ENCODE results near the gene CTXN1.
"Not testable (repeated sequence)": the region's sequence is repeated elsewhere in the genome, so short reads cannot be mapped to it uniquely, and the experiment has no call there.

The CTXN1 gene

DNA sequence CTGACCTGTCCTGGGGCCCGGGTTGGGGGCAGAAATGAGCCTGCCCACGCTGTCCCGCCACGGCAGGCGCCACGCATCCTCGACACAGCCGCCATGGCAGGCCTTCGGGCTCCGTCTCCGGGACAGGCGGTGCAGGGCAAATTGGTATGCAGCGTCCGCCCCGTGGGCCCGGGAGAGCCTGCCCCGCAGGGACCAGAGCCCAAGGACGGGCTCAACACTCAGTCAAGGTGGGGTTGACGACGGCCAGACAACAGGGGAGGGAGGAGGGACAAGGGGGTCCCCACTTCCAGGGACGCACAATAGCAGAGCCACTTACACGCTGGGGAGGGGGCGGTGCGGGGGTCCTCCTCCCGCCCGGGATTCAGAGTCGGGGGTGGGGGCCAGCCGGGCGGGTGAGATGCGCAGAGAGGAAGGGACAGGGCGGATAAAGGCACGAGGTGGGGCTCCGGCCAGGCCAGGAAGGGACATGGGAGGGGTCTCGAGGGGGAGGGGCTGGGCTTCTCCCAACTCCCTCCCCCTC is 1.2 kb downstream of the CTXN1 start:
- no peak for DNase-seq

DNA sequence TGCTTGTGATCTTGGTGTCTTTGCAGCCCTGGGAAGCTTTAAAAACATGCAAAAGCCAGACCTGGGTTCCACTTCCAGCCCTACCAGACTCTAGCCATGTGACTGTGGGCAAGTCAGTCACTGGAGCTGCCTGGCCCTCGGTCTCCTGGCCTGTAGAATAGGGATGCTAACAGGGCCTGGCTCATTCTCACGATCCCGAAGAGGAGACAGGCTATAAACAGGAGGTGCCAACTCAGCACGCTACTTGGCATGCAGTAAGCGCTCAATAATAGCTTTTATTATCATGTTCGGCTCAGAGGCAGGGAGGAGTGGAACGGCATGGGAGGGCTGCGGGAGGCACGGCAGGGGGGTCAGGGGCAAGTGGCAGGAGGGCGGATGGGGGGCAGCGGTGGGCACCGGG is 1.7 kb downstream of the CTXN1 start:
- no peak for DNase-seq

DNA sequence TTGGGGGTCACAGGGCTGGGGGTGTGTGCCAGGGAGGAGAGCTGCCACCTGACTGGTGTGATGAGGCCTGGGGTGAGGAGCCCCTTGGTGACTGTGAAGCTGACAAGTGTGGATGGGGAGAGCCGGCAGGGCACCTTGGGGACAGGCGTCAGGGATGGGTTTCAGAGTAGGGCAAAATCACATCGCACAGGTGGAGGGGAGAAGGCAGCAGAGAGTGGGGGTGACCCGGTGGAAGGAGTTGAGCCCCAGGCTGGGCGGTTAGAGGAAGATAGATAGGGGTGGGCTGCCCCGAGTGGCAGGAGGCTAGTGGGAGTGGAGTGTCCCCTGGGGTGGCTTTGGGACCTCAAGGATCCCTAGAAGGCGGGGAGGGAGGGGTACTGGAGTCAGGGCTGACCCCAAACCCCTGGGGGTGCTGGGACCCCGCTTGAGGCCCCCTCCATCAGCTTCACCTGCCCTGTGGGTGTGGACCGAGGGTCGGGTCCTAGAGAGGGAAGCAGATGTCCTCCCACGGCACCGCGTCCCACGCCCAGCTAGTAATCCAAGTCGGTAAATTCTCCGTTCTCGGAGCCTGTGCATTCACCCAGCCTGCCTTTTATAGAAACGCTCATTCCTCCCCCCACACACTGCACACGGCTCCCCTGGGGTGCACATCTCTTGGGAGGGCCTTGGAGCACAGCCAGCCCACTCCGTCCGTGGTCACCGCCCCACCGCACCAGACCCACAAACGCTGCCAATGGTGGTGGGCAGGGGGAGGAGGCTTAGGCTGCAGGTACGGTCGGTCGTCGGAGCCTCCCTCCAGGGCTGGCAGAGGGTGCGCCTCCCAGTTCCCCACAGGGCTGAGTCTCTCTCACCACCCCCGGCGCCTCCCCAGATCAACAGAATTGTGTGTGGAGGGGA is 2.4 kb downstream of the CTXN1 start:
- no peak for DNase-seq

DNA sequence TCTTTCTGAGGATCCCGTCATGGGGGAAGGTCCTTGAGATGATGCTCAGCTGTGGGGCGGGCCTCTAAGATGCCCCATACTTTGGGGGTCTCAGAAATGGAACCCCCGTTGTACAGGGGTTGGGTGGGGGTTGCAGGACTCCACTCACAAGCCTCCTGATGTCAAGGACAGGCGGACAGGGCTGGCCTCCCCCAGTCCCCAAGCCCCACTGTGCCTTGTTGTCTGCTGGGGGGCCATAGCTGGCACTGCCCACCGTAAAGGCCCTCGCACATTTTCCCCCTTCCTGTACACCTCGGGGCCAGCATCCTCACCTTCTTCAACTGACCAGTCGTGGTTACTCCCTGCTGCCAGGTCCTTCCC is 3.1 kb downstream of the CTXN1 start:
- no peak for DNase-seq

DNA sequence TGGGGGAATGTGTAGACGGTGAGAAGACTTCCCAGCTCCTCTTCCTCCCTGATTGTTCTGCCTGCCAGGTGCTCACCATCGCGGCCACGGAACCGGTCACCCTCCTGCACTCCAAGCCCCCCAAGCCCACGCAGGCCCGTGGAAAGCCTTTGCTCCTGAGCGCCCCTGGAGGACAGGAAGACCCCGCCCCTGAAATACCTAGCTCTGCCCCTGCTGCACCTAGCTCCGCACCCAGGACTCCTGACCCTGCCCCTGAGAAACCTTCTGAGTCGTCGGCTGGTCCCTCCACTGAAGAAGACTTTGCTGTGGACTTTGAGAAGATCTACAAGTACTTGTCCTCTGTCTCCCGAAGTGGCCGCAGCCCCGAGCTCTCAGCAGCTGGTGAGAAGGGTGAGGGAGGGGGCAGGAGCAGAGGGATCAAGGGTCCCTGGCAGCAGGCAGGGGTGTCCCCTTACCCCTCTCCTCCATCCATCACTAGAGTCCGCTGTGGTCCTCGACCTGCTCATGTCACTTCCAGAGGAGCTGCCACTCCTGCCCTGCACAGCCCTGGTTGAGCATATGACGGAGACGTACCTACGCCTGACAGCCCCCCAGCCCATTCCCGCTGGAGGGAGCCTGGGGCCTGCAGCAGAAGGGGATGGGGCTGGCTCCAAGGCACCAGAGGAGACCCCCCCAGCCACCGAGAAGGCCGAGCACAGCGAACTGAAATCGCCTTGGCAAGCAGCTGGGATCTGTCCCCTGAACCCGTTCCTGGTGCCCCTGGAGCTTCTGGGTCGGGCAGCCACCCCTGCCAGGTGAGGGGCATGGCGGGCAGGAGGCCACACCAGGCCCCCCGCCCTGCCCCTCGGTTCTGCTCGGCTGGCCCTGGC is 3.7 kb downstream of the CTXN1 start:
- DNase-seq: no peak

DNA sequence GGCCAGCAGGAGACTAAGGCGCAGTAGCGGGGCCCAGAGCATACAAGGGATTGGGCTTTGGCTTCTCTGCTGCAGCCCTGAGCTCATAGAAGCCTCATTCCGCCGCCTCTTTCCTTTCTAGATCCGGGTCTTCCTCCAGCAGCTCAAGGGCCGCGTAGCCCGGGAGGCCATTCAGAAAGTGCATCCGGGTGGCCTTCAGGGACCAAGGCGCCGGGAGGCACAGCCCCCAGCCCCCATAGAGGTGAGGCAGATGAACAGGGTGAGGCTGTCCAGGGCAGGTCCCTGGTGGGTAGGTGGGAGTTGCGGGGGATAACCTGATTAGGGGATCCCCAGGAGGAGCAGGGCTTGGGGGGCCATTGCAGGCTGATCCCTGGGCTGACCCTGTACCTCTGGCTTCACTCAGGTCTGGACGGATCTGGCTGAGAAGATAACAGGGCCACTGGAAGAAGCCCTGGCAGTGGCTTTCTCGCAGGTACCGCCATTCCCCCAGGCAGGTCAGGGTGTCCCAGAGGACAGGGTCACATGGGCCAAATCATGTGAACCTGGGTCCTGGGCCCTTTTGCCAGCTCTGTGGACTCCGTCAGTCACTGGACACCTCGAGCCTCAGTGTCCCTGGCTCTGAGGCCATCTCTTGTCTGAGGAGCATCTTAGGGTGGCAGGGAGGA is 4.5 kb downstream of the CTXN1 start:
- no peak for DNase-seq

DNA sequence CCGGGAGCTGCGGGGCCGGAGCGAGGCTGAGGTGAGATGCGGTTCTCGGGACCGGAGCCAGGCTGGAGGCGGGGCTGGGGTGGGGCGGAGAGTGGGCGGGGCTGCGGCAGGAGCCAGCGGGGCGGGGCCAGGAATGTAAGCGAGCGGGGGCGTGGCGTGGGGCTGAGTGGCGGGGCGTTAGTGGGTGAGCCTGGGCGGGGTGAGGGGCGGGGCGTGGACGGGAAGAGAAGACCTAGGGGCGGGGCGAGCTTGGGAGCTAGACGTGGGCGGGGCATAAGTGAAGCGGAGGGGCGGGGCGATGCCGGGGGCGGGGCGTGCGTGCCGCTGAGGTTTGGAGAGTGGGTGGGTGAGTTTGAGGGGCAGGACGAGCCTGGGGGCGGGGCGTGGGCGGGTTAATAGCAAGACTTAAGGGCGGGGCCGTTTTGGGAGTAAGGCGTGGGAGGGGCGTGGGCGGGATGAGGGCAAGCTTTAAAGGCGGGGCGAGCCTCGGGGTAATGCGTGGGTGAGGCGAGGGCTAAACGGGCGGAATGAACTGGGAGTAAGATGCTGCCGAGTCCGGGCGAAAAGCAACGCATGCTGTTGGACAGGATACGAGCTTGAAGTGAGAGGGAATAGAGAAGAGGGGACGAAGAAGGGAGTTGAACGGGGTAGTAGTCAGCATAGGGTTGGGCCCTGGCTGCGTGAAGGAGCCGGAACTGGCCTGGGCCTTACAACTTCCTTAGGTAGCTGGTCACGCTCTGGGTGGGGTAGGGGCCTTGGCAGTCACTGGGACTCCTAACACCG is 5.2 kb downstream of the CTXN1 start:
- peak; percentile 100 for DNase-seq

DNA sequence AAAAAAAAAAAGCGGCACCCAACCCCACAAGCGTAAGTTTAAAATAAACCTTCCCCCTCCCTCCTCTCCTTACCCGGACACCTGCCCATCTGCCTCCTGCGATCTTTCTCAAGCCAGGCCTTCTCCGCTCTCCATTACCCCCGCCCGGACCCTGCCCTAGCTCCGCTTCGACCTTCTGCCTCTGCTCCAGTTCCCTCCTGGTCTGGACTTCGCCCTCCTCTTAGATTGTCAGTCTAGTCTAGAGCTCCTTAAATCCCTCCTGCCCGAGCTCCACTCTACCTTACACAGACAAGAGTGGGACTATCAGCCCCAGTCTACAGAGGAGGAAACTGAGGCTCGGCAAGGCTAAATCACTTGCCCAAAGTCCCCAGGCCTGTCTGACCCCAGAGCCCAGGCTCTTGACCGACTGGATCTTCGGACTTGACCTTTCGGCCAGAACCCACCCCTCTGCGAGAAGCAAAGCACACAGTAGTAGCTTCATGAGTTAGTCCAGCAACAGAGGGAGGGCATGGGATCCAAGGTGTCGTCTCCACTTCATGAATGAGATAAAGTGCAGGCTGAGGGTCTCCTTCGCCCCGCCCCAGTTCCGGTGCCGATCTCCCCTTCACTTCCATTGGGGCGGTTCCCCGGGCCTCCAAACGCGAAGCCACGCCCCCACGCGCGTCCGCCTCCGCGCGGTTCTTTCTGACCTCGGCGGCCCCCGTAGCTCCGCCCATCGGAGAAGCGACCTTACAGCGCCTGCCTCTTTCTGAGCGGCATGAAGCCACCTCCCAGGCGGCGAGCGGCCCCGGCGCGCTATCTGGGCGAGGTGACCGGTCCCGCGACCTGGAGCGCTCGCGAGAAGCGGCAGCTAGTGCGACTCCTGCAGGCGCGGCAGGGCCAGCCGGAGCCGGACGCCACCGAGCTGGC is 6.1 kb downstream of the CTXN1 start, which contains the start of gene SNAPC2:
Gene SNAPC2, plus strand, starts transcription at position 729 of the 909 bp plus-strand sequence. Its CDS starts 29 bp downstream, at position 758.
- peak; percentile 92 for DNase-seq

DNA sequence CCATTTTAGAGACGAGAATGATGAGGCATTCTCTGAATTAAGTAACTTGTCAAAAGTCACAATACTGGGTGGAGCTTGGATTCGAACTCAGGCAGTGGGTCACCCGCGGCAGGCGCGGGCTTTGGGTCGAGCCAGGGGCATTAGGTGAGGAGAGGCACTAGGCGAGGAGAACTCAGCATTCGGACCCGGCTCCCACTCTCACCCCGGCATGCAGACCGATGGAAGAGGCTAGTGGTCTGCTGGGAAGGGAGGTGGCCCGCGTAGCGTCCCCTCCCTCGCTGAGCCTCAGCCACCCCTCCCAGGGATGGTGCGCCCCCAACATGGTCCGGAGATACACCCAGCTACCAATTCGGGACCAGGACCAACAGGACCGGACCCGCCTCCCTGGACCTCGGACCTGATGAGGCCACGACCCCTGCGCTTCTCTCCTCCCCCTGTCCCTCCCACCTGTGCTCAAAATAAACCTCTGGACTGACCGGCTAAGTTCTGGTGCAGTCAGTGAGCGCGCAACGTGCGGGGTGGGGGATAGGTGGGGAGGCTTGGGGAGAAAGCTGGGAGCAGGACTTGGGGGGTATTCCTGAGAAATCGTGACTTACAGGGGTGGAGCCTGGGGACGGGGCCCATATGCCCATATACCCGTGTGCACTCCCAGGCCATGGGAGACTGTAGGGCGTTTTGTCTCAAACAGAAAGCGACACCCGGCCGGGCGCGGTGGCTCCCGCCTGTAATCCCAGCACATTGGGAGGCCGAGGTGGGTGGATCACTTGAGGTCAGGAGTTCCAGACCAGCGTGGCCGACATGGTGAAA is 7.1 kb downstream of the CTXN1 start:
- DNase-seq: no peak

DNA sequence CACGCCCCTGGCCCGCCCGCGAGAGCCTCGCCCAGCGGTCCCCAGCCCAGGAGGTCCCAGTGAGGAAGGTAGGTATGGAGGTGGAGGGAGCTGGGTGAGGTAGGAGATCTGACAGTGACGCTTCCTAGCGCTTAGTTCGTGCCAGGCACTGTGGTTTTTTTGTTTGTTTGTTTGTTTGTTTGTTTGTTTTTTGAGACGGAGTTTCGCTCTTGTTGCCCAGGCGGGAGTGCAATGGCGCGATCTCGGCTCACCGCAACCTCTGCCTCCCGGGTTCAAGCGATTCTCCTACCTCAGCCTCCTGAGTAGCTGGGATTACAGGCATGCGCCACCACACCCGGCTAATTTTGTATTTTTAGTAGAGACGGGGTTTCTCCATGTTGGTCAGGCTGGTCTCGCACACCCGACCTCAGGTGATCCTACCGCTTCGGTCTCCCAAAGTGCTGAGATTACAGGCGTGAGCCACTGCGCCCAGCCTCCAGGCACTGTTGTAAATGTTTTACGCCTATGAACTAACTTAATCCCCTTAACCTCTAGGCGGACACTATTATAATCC is 7.8 kb downstream of the CTXN1 start:
- not testable (repeated sequence) for DNase-seq

DNA sequence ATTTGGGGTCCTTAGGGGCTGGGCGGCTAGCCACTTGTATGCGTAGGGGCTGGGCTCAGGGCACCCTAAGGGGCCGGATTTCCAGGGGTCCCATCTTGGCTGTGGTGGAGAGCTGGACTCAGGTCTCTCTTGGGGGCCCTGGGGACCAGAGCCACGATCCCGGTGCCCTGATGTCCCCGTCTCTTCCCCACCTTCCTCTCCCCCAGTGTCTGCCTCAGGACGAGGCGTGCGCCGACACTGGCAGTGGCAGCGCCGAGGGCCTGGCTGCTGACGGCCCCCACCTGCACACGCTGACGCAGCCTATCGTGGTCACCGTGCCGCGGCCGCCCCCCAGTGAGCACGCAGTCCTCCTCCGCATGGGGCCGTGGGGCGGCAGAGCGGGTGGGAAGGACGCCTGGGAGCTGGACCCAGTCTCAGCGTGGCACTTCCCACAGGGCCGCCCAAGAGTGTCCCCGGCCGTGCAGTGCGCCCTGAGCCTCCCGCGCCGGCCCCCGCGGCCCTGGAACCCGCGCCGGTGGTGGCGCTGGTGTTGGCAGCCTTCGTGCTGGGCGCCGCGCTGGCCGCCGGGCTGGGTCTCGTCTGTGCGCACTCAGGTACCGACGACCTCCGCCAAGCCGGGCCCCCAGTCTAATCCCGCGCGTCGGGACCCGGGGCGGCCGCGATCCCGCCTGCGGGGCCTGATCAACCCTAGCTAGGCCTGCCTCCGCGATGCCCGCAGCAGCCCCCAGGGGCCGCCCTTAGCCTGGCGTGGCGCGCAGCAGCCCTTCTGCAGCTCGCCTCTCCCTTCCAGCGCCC is 8.5 kb downstream of the CTXN1 start:
- DNase-seq: no peak

DNA sequence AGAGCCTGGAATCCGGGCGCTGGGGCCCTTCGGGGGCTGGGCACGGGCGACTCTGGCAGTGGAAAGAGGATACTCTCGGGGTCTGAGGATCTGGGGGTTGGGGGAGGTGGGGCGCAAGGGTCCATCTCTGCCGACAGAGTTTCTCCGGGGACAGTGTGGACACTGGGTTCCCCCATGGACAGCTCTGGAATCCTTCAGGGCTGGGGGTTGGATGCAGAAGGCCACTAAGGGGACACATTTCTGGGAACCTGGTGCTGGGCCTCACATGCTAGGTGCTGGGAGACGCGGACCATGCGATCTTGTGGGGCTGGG is 9.0 kb downstream of the CTXN1 start:
- no peak for DNase-seq

DNA sequence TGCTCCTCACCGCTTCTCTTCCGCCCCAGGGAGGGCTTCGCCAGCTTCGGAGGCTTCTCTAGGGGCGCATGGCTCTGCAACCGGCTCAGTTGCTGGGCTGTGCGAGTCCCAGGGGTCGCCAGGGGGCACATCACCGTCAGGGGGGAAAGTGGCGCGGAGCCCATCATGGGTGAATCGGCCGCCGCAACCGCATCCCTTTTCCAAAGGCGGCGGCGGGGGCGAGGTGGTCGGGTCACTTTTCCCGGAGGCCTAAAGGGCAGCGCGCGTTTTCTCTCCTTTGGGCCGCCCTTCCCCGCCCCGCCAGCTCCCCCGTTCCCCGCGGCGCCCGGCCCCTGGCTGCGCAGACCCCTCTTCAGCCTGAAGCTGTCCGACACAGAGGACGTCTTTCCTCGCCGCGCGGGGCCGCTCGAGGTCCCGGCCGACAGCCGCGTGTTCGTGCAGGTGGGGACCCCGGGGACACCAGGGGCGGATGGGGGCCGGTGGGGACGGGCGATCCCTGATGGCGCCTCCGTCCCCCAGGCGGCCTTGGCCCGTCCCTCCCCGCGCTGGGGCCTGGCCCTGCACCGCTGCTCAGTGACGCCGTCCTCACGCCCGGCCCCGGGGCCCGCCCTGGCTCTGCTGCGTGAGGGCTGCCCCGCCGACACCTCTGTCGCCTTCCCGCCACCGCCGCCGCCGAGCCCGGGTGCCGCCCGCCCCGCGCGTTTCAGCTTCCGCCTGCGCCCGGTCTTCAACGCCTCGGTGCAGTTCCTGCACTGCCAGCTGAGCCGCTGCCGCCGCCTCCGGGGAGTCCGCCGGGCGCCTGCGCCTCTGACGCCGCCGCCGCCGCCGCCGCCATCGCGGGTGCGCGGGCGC is 9.6 kb downstream of the CTXN1 start:
- no peak for DNase-seq

DNA sequence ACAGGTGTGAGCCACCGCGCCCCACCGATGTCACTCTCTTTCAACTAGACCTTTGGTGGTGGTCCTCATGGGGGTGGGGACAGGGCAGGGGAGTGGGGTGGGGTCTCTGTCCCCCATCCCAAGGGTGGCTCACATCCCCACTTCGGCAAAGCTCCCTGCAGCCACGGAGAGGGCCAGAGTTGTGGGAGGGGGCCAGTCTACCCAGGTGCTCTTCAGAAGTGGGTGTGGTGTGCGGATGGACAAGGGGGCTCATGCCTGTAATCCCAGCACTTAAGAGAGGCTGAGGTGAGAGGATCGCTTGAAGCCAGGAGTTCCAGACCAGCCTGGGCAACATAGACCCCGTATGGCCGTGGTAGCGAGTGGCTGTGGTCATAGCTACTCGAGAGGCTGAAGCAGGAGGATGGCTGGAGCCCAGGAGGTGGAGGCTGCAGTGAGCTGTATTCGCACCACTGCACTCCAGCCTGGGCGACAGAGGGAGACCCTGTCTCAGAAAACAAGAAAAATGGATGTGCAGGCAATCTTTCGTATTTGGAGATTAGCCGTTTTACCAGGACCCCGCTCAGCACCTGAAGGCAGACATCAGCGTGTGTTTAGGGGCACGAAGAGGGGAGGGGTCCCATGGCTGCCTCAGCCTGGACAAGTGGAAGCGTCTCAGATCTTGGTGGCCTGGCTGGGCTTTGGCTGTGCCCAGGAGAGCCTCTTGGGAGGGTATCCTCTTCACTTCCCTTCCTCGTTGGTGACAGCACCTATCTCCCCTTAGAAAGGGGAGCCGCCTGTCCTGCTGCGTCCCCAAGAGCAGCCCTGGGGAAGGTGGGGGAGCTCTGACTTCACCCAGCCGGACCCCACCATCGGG is 10.5 kb downstream of the CTXN1 start:
- DNase-seq: no peak

DNA sequence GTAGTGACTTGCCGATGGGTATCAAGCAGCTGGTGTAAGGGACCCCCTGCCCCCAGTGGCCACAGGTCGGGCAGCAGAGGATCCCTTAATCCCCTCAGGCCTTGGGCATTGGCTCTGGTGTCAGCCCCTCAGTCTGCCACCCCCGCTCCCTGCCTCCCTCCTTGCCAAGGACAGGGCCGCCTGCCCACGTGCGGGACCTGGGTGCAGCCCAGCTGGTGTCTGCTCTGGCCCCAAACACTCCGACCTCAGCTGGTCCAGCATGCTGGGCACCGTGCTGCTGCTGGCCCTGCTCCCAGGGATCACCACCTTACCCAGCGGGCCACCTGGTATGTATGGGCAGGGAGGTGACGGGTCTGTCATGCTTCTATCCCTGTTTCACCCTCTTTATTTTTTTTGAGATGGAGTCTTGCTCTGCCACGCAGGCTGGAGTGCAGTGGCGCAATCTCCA is 11.3 kb downstream of the CTXN1 start, which contains the start of gene TGFBR3L:
Gene TGFBR3L, plus strand, starts transcription at position 233 of the 448 bp plus-strand sequence.
- no peak for DNase-seq

DNA sequence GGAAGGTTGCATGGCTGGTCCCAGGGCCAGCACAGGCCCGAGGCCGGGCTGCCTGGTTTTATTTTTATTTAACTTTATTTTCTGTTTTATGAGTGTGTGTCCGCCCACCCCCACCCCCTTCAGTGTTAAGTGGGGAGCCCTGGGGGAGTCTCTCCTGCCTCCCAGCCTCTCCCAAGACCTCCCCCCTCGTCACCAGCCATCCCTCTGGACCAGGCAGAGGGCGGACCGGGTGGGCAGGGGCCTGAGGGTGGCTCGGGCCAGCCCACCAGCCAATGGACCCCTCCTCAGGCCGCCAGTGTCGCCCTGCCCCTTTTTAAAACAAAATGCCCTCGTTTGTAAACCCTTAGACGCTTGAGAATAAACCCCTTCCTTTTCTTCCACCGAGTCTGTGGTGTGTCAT is 11.8 kb downstream of the CTXN1 start:
- DNase-seq: no peak

DNA sequence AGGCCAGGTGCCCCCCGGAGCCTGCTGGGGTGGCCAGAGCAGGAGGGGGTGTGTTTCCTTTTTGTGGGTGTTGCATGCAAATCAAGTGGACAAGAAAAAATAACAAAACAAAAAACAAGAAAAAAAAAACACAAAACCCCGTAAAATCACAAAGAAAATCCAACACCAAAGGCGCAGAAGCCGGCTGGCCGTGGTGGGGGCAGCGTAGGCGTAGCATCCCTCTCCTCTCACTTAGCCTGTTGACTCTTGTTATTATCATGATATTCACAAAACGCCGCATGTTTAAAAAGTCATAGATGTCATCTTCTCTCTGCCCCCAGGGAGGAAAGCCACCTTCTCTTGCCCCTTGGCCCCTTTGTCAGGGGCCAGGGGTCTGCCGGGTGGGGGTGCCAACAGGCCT is 12.3 kb downstream of the CTXN1 start:
- DNase-seq: no peak
